ENCODE data around the gene MRPS23.

- no peak for TF ChIP-seq POLR2AphosphoS5 (IDR thresholded peaks at IDR 0.05; ENCODE audit: low read depth, low read length)
- no peak for TF ChIP-seq POLR2A (IDR thresholded peaks at IDR 0.05; ENCODE audit: low read depth, low read length)
Observed at GRCh38 chr17:57809879-57810278, 40.0 kb downstream of the MRPS23 start.
